ENCODE results near the gene LRP8.

Gene LRP8

GRCh38 chr1:53328009-53328461 is at the start of gene LRP8:
Gene LRP8, minus strand, starts transcription at chr1:53328070. Its CDS starts 158 bp downstream, at chr1:53327912.
- Mint-ChIP-seq H3K27me3 (ENCODE audit: low read depth) (no peaks in the 10 kb centered on the region), H3K36me3 (ENCODE audit: low read depth) (peaks cover 18% of the 10 kb centered on the region), H3K4me3 (peak within 1 kb of the TSS; percentile 99), H3K9me3 (no peaks in the 10 kb centered on the region), H3K4me1 (ENCODE audit: low read depth) (peaks cover 27% of the 10 kb centered on the region), H3K27ac (peak within 1 kb of the TSS; percentile 99)

GRCh38 chr1:53377438-53377841 is 49.6 kb upstream of the LRP8 start:
- Mint-ChIP-seq H3K9me3 (no peaks in the 10 kb centered on the region), H3K27me3 (ENCODE audit: low read depth) (peaks cover 19% of the 10 kb centered on the region), H3K27ac (no peak overlapping the region), H3K36me3 (ENCODE audit: low read depth) (no peaks in the 10 kb centered on the region), H3K4me1 (ENCODE audit: low read depth) (no peaks in the 10 kb centered on the region), H3K4me3 (no peak overlapping the region)

GRCh38 chr1:53376742-53377437 is 49.0 kb upstream of the LRP8 start:
- H3K27ac Mint-ChIP-seq: no peak overlapping the region
- H3K36me3 Mint-ChIP-seq (ENCODE audit: low read depth): no peaks in the 10 kb centered on the region
- no peaks in the 10 kb centered on the region for H3K4me1 Mint-ChIP-seq (ENCODE audit: low read depth)
- H3K4me3 Mint-ChIP-seq: no peak overlapping the region
- no peaks in the 10 kb centered on the region for H3K9me3 Mint-ChIP-seq
- peaks cover 17% of the 10 kb centered on the region for H3K27me3 Mint-ChIP-seq (ENCODE audit: low read depth)

- H3K27me3 Mint-ChIP-seq (ENCODE audit: low read depth): peaks cover 8% of the 10 kb centered on the region
- H3K27ac Mint-ChIP-seq: no peak overlapping the region
- no peaks in the 10 kb centered on the region for H3K9me3 Mint-ChIP-seq
- no peaks in the 10 kb centered on the region for H3K4me1 Mint-ChIP-seq (ENCODE audit: low read depth)
- no peaks in the 10 kb centered on the region for H3K36me3 Mint-ChIP-seq (ENCODE audit: low read depth)
- H3K4me3 Mint-ChIP-seq: no peak overlapping the region
Observed at GRCh38 chr1:53376041-53376461, 48.2 kb upstream of the LRP8 start.

GRCh38 chr1:53375440-53375839 is 47.6 kb upstream of the LRP8 start:
- Mint-ChIP-seq H3K27ac (no peak overlapping the region), H3K36me3 (ENCODE audit: low read depth) (no peaks in the 10 kb centered on the region), H3K4me3 (no peak overlapping the region)

GRCh38 chr1:53373246-53373645 is 45.4 kb upstream of the LRP8 start:
- Mint-ChIP-seq H3K27ac (no peak overlapping the region), H3K27me3 (ENCODE audit: low read depth) (no peaks in the 10 kb centered on the region), H3K4me1 (ENCODE audit: low read depth) (peaks cover 4% of the 10 kb centered on the region), H3K9me3 (no peaks in the 10 kb centered on the region), H3K4me3 (no peak overlapping the region), H3K36me3 (ENCODE audit: low read depth) (no peaks in the 10 kb centered on the region)

More at GRCh38 chr1:53375440-53375839, 47.6 kb upstream of the LRP8 start:
- Mint-ChIP-seq H3K9me3 (no peaks in the 10 kb centered on the region), H3K27me3 (ENCODE audit: low read depth) (peaks cover 5% of the 10 kb centered on the region), H3K4me1 (ENCODE audit: low read depth) (no peaks in the 10 kb centered on the region)

GRCh38 chr1:53372501-53372951 is 44.7 kb upstream of the LRP8 start:
- Mint-ChIP-seq H3K4me3 (no peak overlapping the region), H3K27ac (no peak overlapping the region), H3K36me3 (ENCODE audit: low read depth) (no peaks in the 10 kb centered on the region), H3K9me3 (no peaks in the 10 kb centered on the region), H3K27me3 (ENCODE audit: low read depth) (no peaks in the 10 kb centered on the region), H3K4me1 (ENCODE audit: low read depth) (peaks cover 11% of the 10 kb centered on the region)

- H3K36me3 Mint-ChIP-seq (ENCODE audit: low read depth): no peaks in the 10 kb centered on the region
- no peaks in the 10 kb centered on the region for H3K27me3 Mint-ChIP-seq (ENCODE audit: low read depth)
- H3K27ac Mint-ChIP-seq: no peak overlapping the region
- no peaks in the 10 kb centered on the region for H3K9me3 Mint-ChIP-seq
- H3K4me1 Mint-ChIP-seq (ENCODE audit: low read depth): peaks cover 12% of the 10 kb centered on the region
- H3K4me3 Mint-ChIP-seq: no peak overlapping the region
Observed at GRCh38 chr1:53371851-53372250, 44.0 kb upstream of the LRP8 start.

GRCh38 chr1:53371121-53371666 is 43.3 kb upstream of the LRP8 start:
- H3K9me3 Mint-ChIP-seq: no peaks in the 10 kb centered on the region
- H3K36me3 Mint-ChIP-seq (ENCODE audit: low read depth): no peaks in the 10 kb centered on the region
- H3K27me3 Mint-ChIP-seq (ENCODE audit: low read depth): no peaks in the 10 kb centered on the region
- peaks cover 12% of the 10 kb centered on the region for H3K4me1 Mint-ChIP-seq (ENCODE audit: low read depth)
- no peak overlapping the region for H3K27ac Mint-ChIP-seq
- no peak overlapping the region for H3K4me3 Mint-ChIP-seq

GRCh38 chr1:53370369-53370961 is 42.6 kb upstream of the LRP8 start:
- peaks cover 12% of the 10 kb centered on the region for H3K4me1 Mint-ChIP-seq (ENCODE audit: low read depth)
- no peaks in the 10 kb centered on the region for H3K36me3 Mint-ChIP-seq (ENCODE audit: low read depth)
- H3K9me3 Mint-ChIP-seq: no peaks in the 10 kb centered on the region
- H3K4me3 Mint-ChIP-seq: no peak overlapping the region
- H3K27me3 Mint-ChIP-seq (ENCODE audit: low read depth): no peaks in the 10 kb centered on the region
- H3K27ac Mint-ChIP-seq: no peak overlapping the region

- no peaks in the 10 kb centered on the region for H3K27me3 Mint-ChIP-seq (ENCODE audit: low read depth)
- no peak overlapping the region for H3K4me3 Mint-ChIP-seq
- no peak overlapping the region for H3K27ac Mint-ChIP-seq
- H3K4me1 Mint-ChIP-seq (ENCODE audit: low read depth): peaks cover 12% of the 10 kb centered on the region
- H3K36me3 Mint-ChIP-seq (ENCODE audit: low read depth): no peaks in the 10 kb centered on the region
- no peaks in the 10 kb centered on the region for H3K9me3 Mint-ChIP-seq
Observed at GRCh38 chr1:53369761-53370160, 41.9 kb upstream of the LRP8 start.

- H3K27ac Mint-ChIP-seq: no peak overlapping the region
- peaks cover 12% of the 10 kb centered on the region for H3K4me1 Mint-ChIP-seq (ENCODE audit: low read depth)
- peaks cover 3% of the 10 kb centered on the region for H3K27me3 Mint-ChIP-seq (ENCODE audit: low read depth)
- no peak overlapping the region for H3K4me3 Mint-ChIP-seq
- no peaks in the 10 kb centered on the region for H3K9me3 Mint-ChIP-seq
- H3K36me3 Mint-ChIP-seq (ENCODE audit: low read depth): no peaks in the 10 kb centered on the region
Observed at GRCh38 chr1:53369034-53369750, 41.3 kb upstream of the LRP8 start.

- Mint-ChIP-seq H3K27me3 (ENCODE audit: low read depth) (peaks cover 4% of the 10 kb centered on the region), H3K4me1 (ENCODE audit: low read depth) (peaks cover 12% of the 10 kb centered on the region), H3K4me3 (peak overlapping the region; percentile 84), H3K9me3 (no peaks in the 10 kb centered on the region), H3K36me3 (ENCODE audit: low read depth) (no peaks in the 10 kb centered on the region), H3K27ac (peak overlapping the region; percentile 87)
Observed at GRCh38 chr1:53368314-53369033, 40.6 kb upstream of the LRP8 start.

Data from T-helper 1 cell treated with Interleukin-12 subunit alpha and Interleukin-12 subunit beta and Interleukin-4 antibody, amounts not matched to agents 30 μg/mL and 1 μg/mL, for 36 hours (primary cell).